Smooth muscle cell (in vitro differentiated cells): Measurements from ENCODE around the gene CEP55. TPM values are rescaled to one million over a fixed set of nuclear protein-coding genes. Genes with fewer than 3 reads are reported as not detected.

ENCODE experiments used
- DNase-seq: peaks from one replicate; lab custom pipeline; 2025; ENCODE audit not compliant: unreplicated experiment; lab: John Stamatoyannopoulos, UW
- H2AFZ ChIP-seq: fragments of 200-600 bp; sonication (generic); 2 replicates; pipeline ENCODE4 v1.6.0; 2016; ENCODE audit warnings: antibody characterized with exemption, low read depth, mild to moderate bottlenecking
- H3F3A ChIP-seq: fragments of 200-600 bp; sonication (generic); 2 replicates; pipeline ENCODE4 v1.6.0; 2017; ENCODE audit warnings: antibody characterized with exemption, low read depth
- H3K27ac ChIP-seq: fragments of 200-600 bp; sonication (generic); 2 replicates; pipeline ENCODE4 v1.5.1; 2016; ENCODE audit warnings: low read depth, mild to moderate bottlenecking
- H3K27me3 ChIP-seq: fragments of 200-600 bp; sonication (generic); 2 replicates; pipeline ENCODE4 v1.6.1; 2016; ENCODE audit warnings: low read depth, mild to moderate bottlenecking
- H3K36me3 ChIP-seq: fragments of 200-600 bp; sonication (generic); 2 replicates; pipeline ENCODE4 v1.5.1; 2016; ENCODE audit warnings: low read depth
- H3K4me1 ChIP-seq: fragments of 200-600 bp; sonication (generic); 2 replicates; pipeline ENCODE4 v1.5.1; 2016; ENCODE audit warnings: low read depth
- H3K4me2 ChIP-seq: fragments of 200-600 bp; sonication (generic); 2 replicates; pipeline ENCODE4 v1.6.0; 2016; ENCODE audit warnings: mild to moderate bottlenecking
- H3K4me3 ChIP-seq: fragments of 200-600 bp; sonication (generic); 2 replicates; pipeline ENCODE4 v1.5.1; 2016; ENCODE audit warnings: mild to moderate bottlenecking
- H3K79me2 ChIP-seq: fragments of 200-600 bp; sonication (generic); 2 replicates; pipeline ENCODE4 v1.6.0; 2016; ENCODE audit warnings: low read depth, mild to moderate bottlenecking
- H3K9ac ChIP-seq: fragments of 200-600 bp; sonication (generic); 2 replicates; pipeline ENCODE4 v1.6.0; 2016; ENCODE audit warnings: low read depth
- H3K9me3 ChIP-seq: fragments of 200-600 bp; sonication (generic); replicated peaks from 2 replicates; pipeline ENCODE4 v1.5.1; 2016; ENCODE audit warnings: low read depth
- H4K20me1 ChIP-seq: fragments of 200-600 bp; sonication (generic); 2 replicates; pipeline ENCODE4 v1.6.0; 2016; ENCODE audit warnings: low read depth
- CTCF ChIP-seq: fragments of 200-600 bp; sonication (generic); IDR thresholded peaks from 2 replicates; pipeline ENCODE4 v1.5.1; 2017; ENCODE audit warnings: borderline replicate concordance, mild to moderate bottlenecking, antibody characterized with exemption; ENCODE audit not compliant: insufficient read depth, poor library complexity, severe bottlenecking
- whole genome bisulfite sequencing: methylation state at CpG from one replicate; pipeline ENCODE4 v1.1.7; 2016; ENCODE audit warnings: low lambda C conversion rate; 5-methylcytosine and 5-hydroxymethylcytosine counted together
- polyA plus RNA-seq: library from polyadenylated mRNA; unstranded; fragments of >200 nt; fragmentation: Nextera tagmentation; extraction: Ambion mirVana; gene quantifications from 2 replicates; pipeline ENCODE4 v1.2.1, GENCODE V29; 2016
- total RNA-seq: library from RNA; depleted of rRNA; stranded (reverse); fragments of >200 nt; gene quantifications from 2 replicates; pipeline ENCODE4 v1.2.3, GENCODE V29; 2014

CEP55 gene
- total and polyA plus RNA-seq, 2 experiments from 2014 or later: 6.8 to 9.3 TPM

- TF ChIP-seq CTCF: no peak
- H3K4me3 ChIP-seq: no peak overlapping the region
- no peak for DNase-seq
- peaks cover 10% of the 10 kb centered on the region for H4K20me1 ChIP-seq
- H3K27me3 ChIP-seq: no peaks in the 10 kb centered on the region
- no peaks in the 10 kb centered on the region for H3K36me3 ChIP-seq
- H3K9ac ChIP-seq: no peak overlapping the region
- peaks cover 21% of the 10 kb centered on the region for H3K4me1 ChIP-seq
- peaks cover 95% of the 10 kb centered on the region for H3K79me2 ChIP-seq
- H3F3A ChIP-seq: peaks cover 11% of the 10 kb centered on the region
- H3K4me2 ChIP-seq: peak overlapping the region; percentile 19
- H2AFZ ChIP-seq: no peak overlapping the region
- 91% methylated on average over 2 of the region's 2 CpGs for WGBS
- H3K27ac ChIP-seq: peak overlapping the region; percentile 52
- no peaks in the 10 kb centered on the region for H3K9me3 ChIP-seq
These were observed 19.7 kb upstream of the CEP55 start for GRCh38 chr10:93476756-93477155.

- peaks cover 74% of the 10 kb centered on the region for H3K79me2 ChIP-seq
- no peak for TF ChIP-seq CTCF
- H3K36me3 ChIP-seq: no peaks in the 10 kb centered on the region
- 65% methylated on average over 6 of the region's 6 CpGs for WGBS
- H3F3A ChIP-seq: peaks cover 11% of the 10 kb centered on the region
- H3K9ac ChIP-seq: no peak overlapping the region
- no peak overlapping the region for H2AFZ ChIP-seq
- H3K4me3 ChIP-seq: peak overlapping the region; percentile 18
- H3K9me3 ChIP-seq: no peaks in the 10 kb centered on the region
- no peak for DNase-seq
- peaks cover 15% of the 10 kb centered on the region for H3K4me1 ChIP-seq
- peak overlapping the region; percentile 99 for H3K27ac ChIP-seq
- peaks cover 10% of the 10 kb centered on the region for H4K20me1 ChIP-seq
- H3K27me3 ChIP-seq: no peaks in the 10 kb centered on the region
- peak overlapping the region; percentile 88 for H3K4me2 ChIP-seq
These were observed 17.5 kb upstream of the CEP55 start for GRCh38 chr10:93478873-93479272.

- TF ChIP-seq CTCF: no peak
- peak overlapping the region; percentile 99 for H3K27ac ChIP-seq
- H3F3A ChIP-seq: peaks cover 8% of the 10 kb centered on the region
- H4K20me1 ChIP-seq: no peaks in the 10 kb centered on the region
- H3K4me1 ChIP-seq: peaks cover 15% of the 10 kb centered on the region
- H3K9me3 ChIP-seq: no peaks in the 10 kb centered on the region
- H3K4me3 ChIP-seq: peak overlapping the region; percentile 78
- no peak for DNase-seq
- no peaks in the 10 kb centered on the region for H3K27me3 ChIP-seq
- WGBS: 20% methylated on average over 7 of the region's 7 CpGs
- peaks cover 46% of the 10 kb centered on the region for H3K79me2 ChIP-seq
- H3K36me3 ChIP-seq: no peaks in the 10 kb centered on the region
- H2AFZ ChIP-seq: peak overlapping the region; percentile 88
- peak overlapping the region; percentile 99 for H3K9ac ChIP-seq
- H3K4me2 ChIP-seq: peak overlapping the region; percentile 88
These were observed 14.7 kb upstream of the CEP55 start for GRCh38 chr10:93481637-93482144.
